GM13977 (cell line): ENCODE results near the gene ZNF487.

ENCODE experiments used
- DNase-seq: peaks from one replicate; pipeline ENCODE4 v3.0.0; 2012; ENCODE audit warnings: low spot score
- CTCF ChIP-seq: IDR thresholded peaks from 2 replicates; pipeline ENCODE4 v1.5.1; 2012; ENCODE audit warnings: mild to moderate bottlenecking, control low read depth; ENCODE audit not compliant: insufficient read depth; ENCODE audit errors: extremely low read depth, missing control alignments
- in situ Hi-C: fragments of 300-500 bp; cut with MboI; formaldehyde crosslinking; loops from one replicate; pipeline ENCODE4 v1.12.0; 2022; ENCODE audit warnings: low sequenced_read_pairs, low pct_unique_long_range_greater_than_20kb, mixed read lengths, inconsistent platforms; ENCODE audit not compliant: unreplicated experiment

ZNF487 gene

GRCh38 chr10:43409385-43410109 is 27.4 kb upstream of the ZNF487 start:
- DNase-seq = no peak
- in situ Hi-C loops = no loop called here
- no peak for TF ChIP-seq CTCF

GRCh38 chr10:43410345-43410744 is 26.6 kb upstream of the ZNF487 start:
- in situ Hi-C loops = no loop called here
- TF ChIP-seq CTCF = no peak
- no peak for DNase-seq

GRCh38 chr10:43411536-43411935 is 25.4 kb upstream of the ZNF487 start:
- TF ChIP-seq CTCF = no peak
- in situ Hi-C loops = no loop called here
- DNase-seq = no peak

GRCh38 chr10:43415544-43415943 is 21.4 kb upstream of the ZNF487 start:
- in situ Hi-C loops = no loop called here
- TF ChIP-seq CTCF = no peak
- DNase-seq = no peak

- peak; percentile 76 for DNase-seq
- in situ Hi-C loops = no loop called here
- no peak for TF ChIP-seq CTCF
These were observed 18.8 kb upstream of the ZNF487 start for GRCh38 chr10:43417950-43418768.

GRCh38 chr10:43419997-43420368 is 16.9 kb upstream of the ZNF487 start:
- TF ChIP-seq CTCF = no peak
- no peak for DNase-seq
- in situ Hi-C loops = no loop called here
